ENCODE measurements around the gene NAA60. TPM values are rescaled to one million over a fixed set of nuclear protein-coding genes. Genes with fewer than 3 reads are reported as not detected.
"Not testable (repeated sequence)": the region's sequence is repeated elsewhere in the genome, so short reads cannot be mapped to it uniquely, and the experiment has no call there.

The NAA60 gene
- polyA plus RNA-seq, 1 donor (not counting 4 experiments of a cell fraction or from before 2014, with no cell fraction given) = 30.3 TPM

DNA sequence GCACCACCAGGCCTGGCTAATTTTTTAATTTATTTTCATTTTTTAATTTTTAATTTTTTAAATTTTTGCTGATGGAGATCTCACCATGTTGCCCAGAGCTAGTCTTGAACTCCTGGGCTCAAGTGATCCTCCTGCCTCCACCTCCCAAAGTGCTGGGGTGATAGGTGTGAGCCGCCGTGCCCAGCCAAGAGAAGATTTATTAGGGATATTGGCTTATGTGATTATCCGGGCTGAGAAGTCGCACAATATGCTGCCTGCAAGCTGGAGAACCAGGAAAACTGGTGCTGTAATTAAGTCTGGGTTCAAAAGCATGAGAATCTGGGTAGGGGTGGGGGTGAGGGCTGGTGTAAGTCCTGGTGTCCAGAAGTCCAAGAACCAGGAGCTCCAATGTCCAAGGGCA lies 54.3 kb downstream of the NAA60 start:
- H3K4me3 ChIP-seq (ENCODE audit: control insufficient read depth in 2 of 3, extremely low read depth in 1 of 3, insufficient read depth in 2 of 3, low read depth in 1 of 3, low read length in 3 of 3) = no peak overlapping the region
- H3K27ac ChIP-seq (ENCODE audit: control insufficient read depth, insufficient read depth, low read length) = no peak overlapping the region
- H3K9ac ChIP-seq (ENCODE audit: control insufficient read depth, extremely low read depth, insufficient read depth, low read length) = no peak overlapping the region
- TF ChIP-seq, protein P1, sequence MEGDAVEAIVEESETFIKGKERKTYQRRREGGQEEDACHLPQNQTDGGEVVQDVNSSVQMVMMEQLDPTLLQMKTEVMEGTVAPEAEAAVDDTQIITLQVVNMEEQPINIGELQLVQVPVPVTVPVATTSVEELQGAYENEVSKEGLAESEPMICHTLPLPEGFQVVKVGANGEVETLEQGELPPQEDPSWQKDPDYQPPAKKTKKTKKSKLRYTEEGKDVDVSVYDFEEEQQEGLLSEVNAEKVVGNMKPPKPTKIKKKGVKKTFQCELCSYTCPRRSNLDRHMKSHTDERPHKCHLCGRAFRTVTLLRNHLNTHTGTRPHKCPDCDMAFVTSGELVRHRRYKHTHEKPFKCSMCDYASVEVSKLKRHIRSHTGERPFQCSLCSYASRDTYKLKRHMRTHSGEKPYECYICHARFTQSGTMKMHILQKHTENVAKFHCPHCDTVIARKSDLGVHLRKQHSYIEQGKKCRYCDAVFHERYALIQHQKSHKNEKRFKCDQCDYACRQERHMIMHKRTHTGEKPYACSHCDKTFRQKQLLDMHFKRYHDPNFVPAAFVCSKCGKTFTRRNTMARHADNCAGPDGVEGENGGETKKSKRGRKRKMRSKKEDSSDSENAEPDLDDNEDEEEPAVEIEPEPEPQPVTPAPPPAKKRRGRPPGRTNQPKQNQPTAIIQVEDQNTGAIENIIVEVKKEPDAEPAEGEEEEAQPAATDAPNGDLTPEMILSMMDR (optimal IDR thresholded peaks at IDR 0.05 in 1 of 3, IDR thresholded peaks at IDR 0.05 in 1 of 3, conservative IDR thresholded peaks at IDR 0.05 in 1 of 3; ENCODE audit: extremely low read depth in 1 of 3, insufficient read depth in 2 of 3, low read length in 3 of 3) = no peak
- no peak for TF ChIP-seq EZH2 (IDR thresholded peaks at IDR 0.05; ENCODE audit: low read length)
- H3K4me1 ChIP-seq (ENCODE audit: control insufficient read depth, extremely low read depth, insufficient read depth, low read length) = peaks cover 6% of the 10 kb centered on the region
- no peaks in the 10 kb centered on the region for H3K27me3 ChIP-seq (ENCODE audit: control insufficient read depth, extremely low read depth, insufficient read depth, low read length)
- peaks cover 2% of the 10 kb centered on the region for H3K9me1 ChIP-seq (ENCODE audit: control insufficient read depth, extremely low read depth, insufficient read depth, low read length)
- H3K79me2 ChIP-seq (ENCODE audit: control insufficient read depth, insufficient read depth, low read length) = peaks cover 5% of the 10 kb centered on the region
- no peak for DNase-seq (ENCODE audit: low read depth, low spot score)
- no peaks in the 10 kb centered on the region for H3K9me3 ChIP-seq (ENCODE audit: control insufficient read depth, low read depth, low read length)
- FAIRE-seq = no peak
- H2AFZ ChIP-seq (ENCODE audit: control insufficient read depth, low read length) = no peak overlapping the region
- H3K4me2 ChIP-seq (ENCODE audit: control insufficient read depth, extremely low read depth, insufficient read depth, low read depth, low read length) = no peak overlapping the region
- dilution Hi-C loops (cut with MboI; ENCODE audit: extremely low pct_ligation_motif_present, low sequenced_read_pairs) = no loop called here
- H3K36me3 ChIP-seq (ENCODE audit: control insufficient read depth in 2 of 2, extremely low read depth in 1 of 2, insufficient read depth in 2 of 2, low read length in 2 of 2) = no peaks in the 10 kb centered on the region
- H4K20me1 ChIP-seq (ENCODE audit: control insufficient read depth, extremely low read depth, insufficient read depth, low read length) = no peaks in the 10 kb centered on the region

DNA sequence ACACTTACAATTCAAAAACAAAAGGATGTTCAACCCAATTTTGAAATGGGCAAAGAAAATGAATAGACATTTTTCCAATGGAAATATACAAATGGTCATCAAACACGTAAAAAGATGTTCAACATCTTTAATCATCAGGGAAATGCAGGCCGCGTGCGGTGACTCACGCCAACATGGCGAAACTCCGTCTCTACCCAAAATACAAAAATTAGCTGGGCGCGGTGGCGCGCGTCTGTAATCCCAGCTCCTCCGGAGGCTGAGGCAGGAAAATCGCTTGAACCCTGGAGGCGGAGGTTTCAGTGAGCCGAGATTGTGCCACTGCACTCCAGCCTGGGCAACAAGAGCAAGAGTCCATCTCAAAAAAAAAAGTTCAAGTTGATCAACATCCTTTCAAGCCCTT lies 55.5 kb downstream of the NAA60 start:
- no peaks in the 10 kb centered on the region for H4K20me1 ChIP-seq (ENCODE audit: control insufficient read depth, extremely low read depth, insufficient read depth, low read length)
- no peak for DNase-seq (ENCODE audit: low read depth, low spot score)
- H3K9me3 ChIP-seq (ENCODE audit: control insufficient read depth, low read depth, low read length) = no peaks in the 10 kb centered on the region
- H3K4me1 ChIP-seq (ENCODE audit: control insufficient read depth, extremely low read depth, insufficient read depth, low read length) = peaks cover 11% of the 10 kb centered on the region
- no peak overlapping the region for H2AFZ ChIP-seq (ENCODE audit: control insufficient read depth, low read length)
- peaks cover 2% of the 10 kb centered on the region for H3K9me1 ChIP-seq (ENCODE audit: control insufficient read depth, extremely low read depth, insufficient read depth, low read length)
- no peak overlapping the region for H3K9ac ChIP-seq (ENCODE audit: control insufficient read depth, extremely low read depth, insufficient read depth, low read length)
- dilution Hi-C loops (cut with MboI; ENCODE audit: extremely low pct_ligation_motif_present, low sequenced_read_pairs) = no loop called here
- H3K27ac ChIP-seq (ENCODE audit: control insufficient read depth, insufficient read depth, low read length) = no peak overlapping the region
- H3K27me3 ChIP-seq (ENCODE audit: control insufficient read depth, extremely low read depth, insufficient read depth, low read length) = no peaks in the 10 kb centered on the region
- H3K79me2 ChIP-seq (ENCODE audit: control insufficient read depth, insufficient read depth, low read length) = peaks cover 5% of the 10 kb centered on the region
- no peak overlapping the region for H3K4me3 ChIP-seq (ENCODE audit: control insufficient read depth in 2 of 3, extremely low read depth in 1 of 3, insufficient read depth in 2 of 3, low read depth in 1 of 3, low read length in 3 of 3)
- H3K36me3 ChIP-seq (ENCODE audit: control insufficient read depth in 2 of 2, extremely low read depth in 1 of 2, insufficient read depth in 2 of 2, low read length in 2 of 2) = no peaks in the 10 kb centered on the region
- TF ChIP-seq EZH2 (IDR thresholded peaks at IDR 0.05; ENCODE audit: low read length) = no peak
- TF ChIP-seq, protein P1 (optimal IDR thresholded peaks at IDR 0.05 in 1 of 3, IDR thresholded peaks at IDR 0.05 in 1 of 3, conservative IDR thresholded peaks at IDR 0.05 in 1 of 3; ENCODE audit: extremely low read depth in 1 of 3, insufficient read depth in 2 of 3, low read length in 3 of 3) = no peak
- no peak for FAIRE-seq
- H3K4me2 ChIP-seq (ENCODE audit: control insufficient read depth, extremely low read depth, insufficient read depth, low read depth, low read length) = no peak overlapping the region

DNA sequence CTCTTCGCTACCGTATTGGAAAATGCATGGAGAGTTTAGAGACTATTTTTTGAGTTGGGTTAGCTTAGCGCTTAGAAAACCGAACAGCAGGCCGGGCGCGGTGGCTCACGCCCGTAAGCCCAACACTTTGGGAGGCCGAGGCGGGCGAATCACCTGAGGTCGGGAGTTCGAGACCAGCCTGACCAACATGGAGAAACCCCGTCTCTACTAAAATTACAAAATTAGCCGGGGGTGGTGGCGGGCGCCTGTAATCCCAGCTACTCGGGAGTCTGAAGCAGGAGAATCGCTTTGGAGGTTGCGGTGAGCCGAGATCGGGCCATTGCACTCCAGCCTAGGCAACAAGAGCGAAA lies 57.9 kb downstream of the NAA60 start:
- H4K20me1 ChIP-seq (ENCODE audit: control insufficient read depth, extremely low read depth, insufficient read depth, low read length); FAIRE-seq; H3K27me3 ChIP-seq (ENCODE audit: control insufficient read depth, extremely low read depth, insufficient read depth, low read length); H3K9me1 ChIP-seq (ENCODE audit: control insufficient read depth, extremely low read depth, insufficient read depth, low read length); H3K79me2 ChIP-seq (ENCODE audit: control insufficient read depth, insufficient read depth, low read length); H3K36me3 ChIP-seq (ENCODE audit: control insufficient read depth in 2 of 2, extremely low read depth in 1 of 2, insufficient read depth in 2 of 2, low read length in 2 of 2); H3K9me3 ChIP-seq (ENCODE audit: control insufficient read depth, low read depth, low read length); DNase-seq (ENCODE audit: low read depth, low spot score); dilution Hi-C loops (cut with MboI; ENCODE audit: extremely low pct_ligation_motif_present, low sequenced_read_pairs): not testable (repeated sequence)
- Histone ChIP-seq H3K4me3 (ENCODE audit: control insufficient read depth in 2 of 3, extremely low read depth in 1 of 3, insufficient read depth in 2 of 3, low read depth in 1 of 3, low read length in 3 of 3) (peak overlapping the region; percentile 79 to 93 (median 86)), H3K9ac (ENCODE audit: control insufficient read depth, extremely low read depth, insufficient read depth, low read length) (peak overlapping the region; percentile 77), H3K27ac (ENCODE audit: control insufficient read depth, insufficient read depth, low read length) (peak overlapping the region; percentile 64), H3K4me1 (ENCODE audit: control insufficient read depth, extremely low read depth, insufficient read depth, low read length) (peaks cover 11% of the 10 kb centered on the region), H2AFZ (ENCODE audit: control insufficient read depth, low read length) (peak overlapping the region; percentile 90), H3K4me2 (ENCODE audit: control insufficient read depth, extremely low read depth, insufficient read depth, low read depth, low read length) (peak overlapping the region; percentile 85)
